K562 (cell line): ENCODE measurements around the gene EXT2. TPM values are rescaled to one million over a fixed set of nuclear protein-coding genes. Genes with fewer than 3 reads are reported as not detected.

Source experiments
- CBFA2T2 ChIP-seq: fragments of 450-650 bp; conservative IDR thresholded peaks from 2 replicates; pipeline ENCODE4 v1.6.1; 2017; ENCODE audit warnings: mild to moderate bottlenecking
- CREM ChIP-seq: IDR thresholded peaks from 2 replicates; pipeline ENCODE4 v1.6.1; 2014; ENCODE audit warnings: antibody characterized with exemption, low read depth
- ID3 ChIP-seq, 2 experiments: fragments of 250-450 bp in 1 of 2; fragments of 450-650 bp in 1 of 2; sonication (Bioruptor Pico) in 1 of 2; IDR thresholded peaks; 2 replicates each; pipeline versions ENCODE4 v1.6.1 to v1.8.0; 2016 to 2021; ENCODE audit warnings: mild to moderate bottlenecking in 2 of 2, moderate library complexity in 2 of 2, missing compliant biosample characterization in 1 of 2, missing genetic modification characterization in 1 of 2
- ILF3 ChIP-seq: fragments of 450-650 bp; IDR thresholded peaks from 2 replicates; pipeline ENCODE4 v1.6.1; 2018; ENCODE audit warnings: antibody characterized with exemption, mild to moderate bottlenecking, moderate library complexity, borderline replicate concordance
- JUND ChIP-seq, 2 experiments: IDR thresholded peaks; 2 replicates in 1 of 2; 3 replicates in 1 of 2; pipeline ENCODE4 v1.6.1; 2011; ENCODE audit warnings: borderline replicate concordance in 2 of 2, low read depth in 2 of 2, low read length in 2 of 2, improper control_type of control experiment in 1 of 2, missing biosample characterization in 1 of 2, missing genetic modification characterization in 1 of 2, missing genetic modification reagents in 1 of 2
- KLF16 ChIP-seq: IDR thresholded peaks from 2 replicates; pipeline ENCODE4 v1.6.1; 2016; ENCODE audit warnings: antibody characterized with exemption
- MYBL2 ChIP-seq, 2 experiments: fragments of 450-650 bp in 1 of 2; sonication (generic) in 1 of 2; formaldehyde crosslinking in 1 of 2; IDR thresholded peaks; 2 replicates each; pipeline versions ENCODE4 v1.6.1 to v1.8.1; 2017 to 2022; ENCODE audit warnings: borderline replicate concordance in 1 of 2, inconsistent platforms in 1 of 2, low read depth in 1 of 2, mild to moderate bottlenecking in 1 of 2, missing genetic modification reagents in 1 of 2, moderate library complexity in 1 of 2
- NR3C1 ChIP-seq: sonication (generic); formaldehyde crosslinking; IDR thresholded peaks from 2 replicates; pipeline ENCODE4 v1.8.1; 2022; ENCODE audit warnings: missing genetic modification reagents
- PML ChIP-seq: IDR thresholded peaks from 2 replicates; pipeline ENCODE4 v1.6.1; 2012; ENCODE audit warnings: low read length, inconsistent platforms
- RBM25 ChIP-seq: fragments of 200-400 bp; formaldehyde crosslinking; IDR thresholded peaks from 2 replicates; pipeline ENCODE4 v1.6.1; 2018; ENCODE audit warnings: low read length, low read depth, moderate library complexity; ENCODE audit not compliant: severe bottlenecking
- RFX7 ChIP-seq: fragments of 250-450 bp; sonication (Bioruptor Pico); IDR thresholded peaks from 2 replicates; pipeline ENCODE4 v1.5.1; 2021; ENCODE audit warnings: mild to moderate bottlenecking
- SIN3B ChIP-seq: fragments of 450-650 bp; IDR thresholded peaks from 2 replicates; pipeline ENCODE4 v1.6.1; 2017; ENCODE audit warnings: low read depth, mild to moderate bottlenecking, moderate library complexity
- SMAD4 ChIP-seq: fragments of 250-450 bp; sonication (Bioruptor Pico); conservative IDR thresholded peaks from 2 replicates; pipeline ENCODE4 v1.8.0; 2021; ENCODE audit warnings: inconsistent platforms, mild to moderate bottlenecking, moderate library complexity
- TRIM25 ChIP-seq: fragments of 450-650 bp; IDR thresholded peaks from 2 replicates; pipeline ENCODE4 v1.7.0; 2016; ENCODE audit warnings: borderline replicate concordance
- ZFP91 ChIP-seq: sonication (generic); formaldehyde crosslinking; IDR thresholded peaks from 2 replicates; pipeline ENCODE4 v1.8.0; 2022; ENCODE audit warnings: mild to moderate bottlenecking, missing genetic modification reagents
- ZKSCAN1 ChIP-seq: fragments of 150-350 bp; IDR thresholded peaks from 2 replicates; pipeline ENCODE4 v1.6.1; 2016; ENCODE audit warnings: low read depth, low read length
- ZNF121 ChIP-seq: sonication (generic); formaldehyde crosslinking; conservative IDR thresholded peaks from 2 replicates; pipeline ENCODE4 v1.8.0; 2022; ENCODE audit warnings: missing genetic modification reagents
- ZNF140 ChIP-seq: fragments of 250-450 bp; sonication (Bioruptor Pico); IDR thresholded peaks from 2 replicates; pipeline ENCODE4 v1.8.0; 2021; ENCODE audit warnings: moderate library complexity, mild to moderate bottlenecking, inconsistent platforms
- ZNF384 ChIP-seq: IDR thresholded peaks from 2 replicates; pipeline ENCODE4 v1.6.1; 2012; ENCODE audit warnings: low read depth, low read length, improper control_type of control experiment
- ZNF408 ChIP-seq: fragments of 250-450 bp; sonication (Bioruptor Pico); IDR thresholded peaks from 2 replicates; pipeline ENCODE4 v1.4.0; 2020; ENCODE audit warnings: low read depth, mild to moderate bottlenecking, moderate library complexity
- polyA plus RNA-seq, 8 experiments: library from polyadenylated mRNA; depleted of rRNA in 4 of 8; stranded (reverse) in 5 of 8; unstranded in 3 of 8; fragments of >200 nt; fragmentation: Nextera tagmentation in 2 of 8; fragmentation: Illumina TruSeq in 1 of 8; extraction: Ambion mirVana in 2 of 8; extraction: Trizol in 1 of 8; gene quantifications; 2 replicates each; pipeline versions ENCODE4 v1.2.1 to v1.2.3, GENCODE V29; 2011 to 2014; ENCODE audit warnings: inconsistent platforms in 1 of 8, missing spikeins in 1 of 8
- total RNA-seq, 7 experiments: library from RNA; depleted of rRNA in 6 of 7; stranded (reverse); fragments of >200 nt in 6 of 7; fragmentation: Illumina TruSeq in 2 of 7; extraction: Trizol in 2 of 7; gene quantifications; 2 replicates each; pipeline versions ENCODE4 v1.2.1 to v1.2.3, GENCODE V29; 2011 to 2021; ENCODE audit warnings: low replicate concordance in 1 of 7
- TF ChIP-seq, protein P1 (sequence below), 2 experiments: IDR thresholded peaks; 2 replicates each; pipeline ENCODE4 v1.6.1; 2012; ENCODE audit warnings: improper control_type of control experiment in 2 of 2, low read depth in 2 of 2, low read length in 2 of 2, borderline replicate concordance in 1 of 2

EXT2 gene
- total and polyA plus RNA-seq, 9 of the 15 experiments (the other 6 are each of a cell fraction or from before 2014, with no cell fraction given) = 7.5 to 52.1 (median 38.1) TPM

- peak; percentile 16; the same call in 1 of the 2 replicates for TF ChIP-seq JUND (IDR thresholded peaks at IDR 0.05; ENCODE audit: borderline replicate concordance, low read depth, low read length)
- TF ChIP-seq JUND (tag; IDR thresholded peaks at IDR 0.05; ENCODE audit: borderline replicate concordance, low read depth, low read length) = no peak
- no peak for TF ChIP-seq ILF3
- TF ChIP-seq SMAD4 (CRISPR knock-in tag) = no peak
- TF ChIP-seq TRIM25 = no peak
- TF ChIP-seq ZKSCAN1 = peak; percentile 96
- no peak for TF ChIP-seq ID3 (CRISPR knock-in tag; IDR thresholded peaks at IDR 0.05)
- 0 out of 2 replicates have a peak, but pooled peaks have one; percentile 24 for TF ChIP-seq ID3 (tag; IDR thresholded peaks at IDR 0.05)
- TF ChIP-seq ZNF121 (CRISPR knock-in tag) = no peak
- TF ChIP-seq PML = no peak
- no peak for TF ChIP-seq ZFP91 (CRISPR knock-in tag)
- TF ChIP-seq KLF16 = peak; percentile 44; the same call in 1 of the 2 replicates
- no peak for TF ChIP-seq ZNF384
- no peak for TF ChIP-seq RBM25
- TF ChIP-seq RFX7 (CRISPR knock-in tag) = no peak
- TF ChIP-seq SIN3B = no peak
- TF ChIP-seq, protein P1, sequence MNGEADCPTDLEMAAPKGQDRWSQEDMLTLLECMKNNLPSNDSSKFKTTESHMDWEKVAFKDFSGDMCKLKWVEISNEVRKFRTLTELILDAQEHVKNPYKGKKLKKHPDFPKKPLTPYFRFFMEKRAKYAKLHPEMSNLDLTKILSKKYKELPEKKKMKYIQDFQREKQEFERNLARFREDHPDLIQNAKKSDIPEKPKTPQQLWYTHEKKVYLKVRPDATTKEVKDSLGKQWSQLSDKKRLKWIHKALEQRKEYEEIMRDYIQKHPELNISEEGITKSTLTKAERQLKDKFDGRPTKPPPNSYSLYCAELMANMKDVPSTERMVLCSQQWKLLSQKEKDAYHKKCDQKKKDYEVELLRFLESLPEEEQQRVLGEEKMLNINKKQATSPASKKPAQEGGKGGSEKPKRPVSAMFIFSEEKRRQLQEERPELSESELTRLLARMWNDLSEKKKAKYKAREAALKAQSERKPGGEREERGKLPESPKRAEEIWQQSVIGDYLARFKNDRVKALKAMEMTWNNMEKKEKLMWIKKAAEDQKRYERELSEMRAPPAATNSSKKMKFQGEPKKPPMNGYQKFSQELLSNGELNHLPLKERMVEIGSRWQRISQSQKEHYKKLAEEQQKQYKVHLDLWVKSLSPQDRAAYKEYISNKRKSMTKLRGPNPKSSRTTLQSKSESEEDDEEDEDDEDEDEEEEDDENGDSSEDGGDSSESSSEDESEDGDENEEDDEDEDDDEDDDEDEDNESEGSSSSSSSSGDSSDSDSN (IDR thresholded peaks at IDR 0.05; ENCODE audit: borderline replicate concordance in 1 of 2, low read depth in 2 of 2, low read length in 2 of 2) = 0 out of 4 replicates have a peak, but pooled peaks of 1 of the 2 experiments have one; percentile 47
- no peak for TF ChIP-seq MYBL2 (IDR thresholded peaks at IDR 0.05; ENCODE audit: low read depth)
- no peak for TF ChIP-seq MYBL2 (CRISPR knock-in tag; IDR thresholded peaks at IDR 0.05; ENCODE audit: borderline replicate concordance)
- TF ChIP-seq NR3C1 = no peak
- TF ChIP-seq CBFA2T2 = no peak
- no peak for TF ChIP-seq ZNF408 (CRISPR knock-in tag)
- no peak for TF ChIP-seq ZNF140 (CRISPR knock-in tag)
- TF ChIP-seq CREM = 0 out of 2 replicates have a peak, but pooled peaks have one; percentile 43
Measured at GRCh38 chr11:44286268-44286880, 190.9 kb downstream of the EXT2 start (continued).
